Measurements from ENCODE around the gene DYNLL1. TPM values are rescaled to one million over a fixed set of nuclear protein-coding genes. Genes with fewer than 3 reads are reported as not detected.
A peak's percentile ranks its signal among the peaks of the same experiment; 100 is the strongest.
"Not testable (repeated sequence)": the region's sequence is repeated elsewhere in the genome, so short reads cannot be mapped to it uniquely, and the experiment has no call there.

The DYNLL1 gene
- total RNA-seq, 1 experiment from 2014 or later: 404 TPM

DNA sequence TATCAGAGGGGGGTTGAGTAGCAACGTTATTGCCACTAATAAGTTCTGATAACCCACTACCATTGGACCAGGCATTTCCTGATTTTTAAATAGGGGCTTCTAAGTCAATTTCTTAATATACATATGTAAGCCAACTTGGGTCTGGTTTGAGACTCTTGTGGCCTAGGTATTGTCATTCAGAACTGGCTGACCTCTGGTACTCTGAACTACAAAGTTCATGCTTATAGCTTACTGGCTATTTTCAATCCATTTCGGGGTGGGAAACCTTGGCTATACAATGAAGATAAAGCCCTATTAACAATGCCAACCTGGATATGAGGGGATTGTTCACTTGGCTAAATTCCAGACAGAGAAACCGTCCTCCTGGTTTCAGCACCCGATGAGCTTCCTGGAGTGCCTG, 8.7 kb downstream of the DYNLL1 start:
- DNase-seq (ENCODE audit: low read depth): no peak

DNA sequence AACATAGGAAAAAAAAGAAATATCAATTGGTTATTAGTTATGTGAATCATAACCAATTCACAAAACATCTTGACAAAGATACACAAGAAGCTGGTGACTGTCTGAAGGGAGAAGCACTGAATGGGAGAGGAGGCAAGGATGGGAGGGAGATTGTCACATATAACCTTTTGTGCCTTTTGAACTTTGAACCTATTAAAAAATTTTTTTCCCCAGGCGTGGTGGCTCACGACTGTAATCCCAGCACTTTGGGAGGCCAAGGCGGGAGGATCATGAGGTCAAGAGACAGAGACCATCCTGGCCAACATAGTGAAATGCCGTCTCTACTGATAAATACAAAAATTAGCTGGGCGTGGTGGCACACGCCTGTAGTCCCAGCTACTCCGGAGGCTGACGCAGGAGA, 12.6 kb downstream of the DYNLL1 start:
- no peak for DNase-seq (ENCODE audit: low read depth)

DNA sequence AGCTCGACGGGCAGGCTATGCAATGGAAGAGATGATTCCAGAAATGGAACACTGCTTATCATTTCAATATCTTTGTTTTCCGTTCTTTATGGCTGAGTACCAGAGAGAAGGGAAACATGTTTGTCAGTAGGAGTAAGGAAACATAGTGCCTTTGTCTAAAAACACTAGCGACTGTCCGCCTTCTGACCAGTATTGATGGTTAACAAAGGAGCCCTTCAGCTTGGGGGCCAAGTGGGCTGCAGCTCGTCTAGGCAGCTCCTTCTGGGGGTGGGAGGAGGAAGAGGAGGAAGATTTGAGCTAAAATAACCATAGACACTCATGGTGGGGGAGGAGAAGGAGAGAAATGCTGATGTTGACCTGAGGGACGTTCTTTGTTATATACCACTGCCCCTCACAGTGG, 18.1 kb downstream of the DYNLL1 start:
- no peak for DNase-seq (ENCODE audit: low read depth)

DNA sequence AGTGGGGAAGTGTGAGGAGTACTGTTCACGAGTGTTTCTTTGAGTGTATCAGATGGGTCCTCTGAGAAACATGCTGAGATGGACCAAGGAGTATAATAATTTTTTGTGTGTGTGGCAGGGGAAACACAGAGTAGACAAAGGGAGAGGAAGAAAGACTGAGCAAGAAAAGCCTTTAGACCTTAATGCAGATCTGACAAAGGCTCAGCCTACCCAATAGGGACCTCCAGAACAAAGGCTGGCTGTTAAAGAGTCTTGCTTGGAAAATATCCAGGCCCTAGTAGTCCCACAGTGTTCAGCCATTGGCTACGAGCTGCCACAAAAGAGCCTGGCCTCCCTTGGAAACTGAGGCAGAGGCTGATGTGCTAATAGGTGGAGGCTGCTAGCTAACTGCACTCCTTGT, 19.6 kb downstream of the DYNLL1 start:
- no peak for DNase-seq (ENCODE audit: low read depth)

DNA sequence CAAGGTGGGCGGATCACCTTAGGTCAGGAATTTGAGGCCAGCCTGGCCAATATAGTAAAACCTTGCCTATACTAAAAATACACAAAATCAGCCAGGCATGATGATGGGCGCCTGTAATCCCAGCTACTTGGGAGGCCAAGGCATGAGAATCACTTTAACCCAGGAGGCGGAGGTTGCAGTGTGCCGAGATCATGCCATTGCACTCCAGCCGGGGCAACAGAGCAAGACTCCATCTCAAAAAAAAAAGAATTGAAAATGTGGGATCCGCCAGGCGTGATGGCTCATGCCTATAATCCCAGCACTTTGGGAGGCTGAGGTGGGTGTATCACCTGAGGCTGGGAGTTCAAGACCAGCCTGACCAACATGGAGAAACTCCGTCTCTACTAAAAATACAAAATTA, 23.4 kb downstream of the DYNLL1 start:
- DNase-seq (ENCODE audit: low read depth): not testable (repeated sequence)

DNA sequence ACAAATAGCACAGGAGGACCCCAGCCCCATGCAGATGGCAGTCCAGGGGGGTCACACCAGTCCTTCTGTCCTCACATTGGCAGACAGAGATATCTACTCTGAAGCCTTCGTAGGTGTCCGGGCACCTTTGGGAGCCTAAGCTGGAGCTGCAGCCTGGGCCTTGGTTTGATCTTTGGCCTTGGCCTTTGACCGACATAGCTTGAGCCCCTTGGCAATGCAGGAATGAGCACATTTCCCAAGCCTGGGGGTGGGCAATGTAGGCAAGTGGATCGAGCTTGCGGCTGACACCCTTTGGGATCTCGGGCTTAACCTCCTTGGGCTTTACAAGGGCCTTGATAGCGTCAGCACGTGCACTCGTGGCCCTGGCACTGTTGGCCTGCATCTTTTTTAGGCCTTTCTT, 26.7 kb downstream of the DYNLL1 start:
- DNase-seq (ENCODE audit: low read depth): no peak

DNA sequence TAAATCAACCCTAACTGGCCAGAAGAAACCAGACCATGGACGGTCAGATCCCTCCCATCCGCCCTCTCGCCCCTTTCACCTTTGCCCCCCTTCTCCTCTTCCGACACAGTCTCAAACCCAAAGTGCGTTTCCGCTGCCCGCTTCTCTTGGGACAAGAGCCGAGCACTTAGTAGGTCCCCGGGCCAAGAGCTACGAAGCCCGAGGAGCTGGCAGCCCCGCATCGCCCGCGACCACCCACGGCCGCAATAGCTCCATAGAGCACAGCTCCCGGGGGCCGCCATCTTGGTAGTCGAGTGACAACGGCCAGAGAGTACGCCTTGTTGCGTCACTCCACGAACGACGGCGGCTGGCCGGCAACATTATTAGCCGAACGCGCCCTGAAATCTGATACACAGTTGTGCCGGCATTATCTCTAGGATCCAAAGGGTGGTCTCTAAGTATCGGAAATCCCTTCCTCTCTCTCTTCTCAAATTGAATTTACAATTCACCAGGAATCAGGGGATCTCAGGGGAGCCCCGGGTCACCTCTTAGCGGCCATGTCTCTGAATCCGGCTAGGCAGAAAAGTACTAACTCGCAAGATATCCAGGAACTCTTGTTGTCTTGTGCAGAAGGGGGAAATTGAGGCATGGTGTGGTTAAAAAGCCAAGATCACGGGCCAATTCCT, 33.1 kb downstream of the DYNLL1 start, which contains the start of gene COQ5:
Gene COQ5, minus strand, starts transcription at position 298 of the 665 bp plus-strand sequence. Its CDS starts 17 bp downstream, at position 281.
- DNase-seq (ENCODE audit: low read depth): peak; percentile 84

DNA sequence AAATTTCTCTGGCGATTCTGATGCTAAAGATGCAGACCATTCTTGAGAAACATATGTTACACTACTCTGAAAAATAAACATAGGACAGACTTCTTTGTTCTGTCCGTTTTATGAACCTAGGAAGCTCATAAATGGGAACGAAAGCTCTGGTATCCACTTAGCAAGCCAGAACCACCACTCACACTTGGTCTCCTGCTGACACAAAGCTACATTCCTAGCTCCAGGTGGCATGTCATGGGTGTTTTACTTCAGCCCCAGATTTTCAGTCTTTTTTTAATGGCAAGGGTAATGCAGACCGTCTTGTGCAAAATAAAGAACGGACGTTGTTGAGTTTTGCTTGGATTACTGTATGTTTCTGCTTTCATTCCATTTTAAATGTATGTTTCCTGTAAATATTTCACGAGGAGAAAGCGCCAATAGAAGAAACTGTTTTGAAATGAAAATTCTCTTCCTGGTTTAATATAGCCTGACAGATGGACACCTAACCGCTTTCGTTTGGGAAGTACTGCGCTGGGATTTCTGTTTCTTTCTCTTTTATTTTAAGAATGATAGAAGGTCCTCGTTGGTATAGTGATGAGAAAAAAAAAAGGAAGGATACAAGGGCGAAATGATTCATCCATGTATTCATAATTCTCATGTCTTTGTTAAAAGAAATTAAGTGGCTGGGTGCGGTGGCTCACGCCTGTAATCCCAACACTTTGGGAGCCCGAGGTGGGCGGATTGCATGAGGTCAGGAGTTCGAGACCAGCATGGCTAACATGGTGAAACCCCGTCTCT, 33.9 kb downstream of the DYNLL1 start:
- DNase-seq (ENCODE audit: low read depth): no peak

DNA sequence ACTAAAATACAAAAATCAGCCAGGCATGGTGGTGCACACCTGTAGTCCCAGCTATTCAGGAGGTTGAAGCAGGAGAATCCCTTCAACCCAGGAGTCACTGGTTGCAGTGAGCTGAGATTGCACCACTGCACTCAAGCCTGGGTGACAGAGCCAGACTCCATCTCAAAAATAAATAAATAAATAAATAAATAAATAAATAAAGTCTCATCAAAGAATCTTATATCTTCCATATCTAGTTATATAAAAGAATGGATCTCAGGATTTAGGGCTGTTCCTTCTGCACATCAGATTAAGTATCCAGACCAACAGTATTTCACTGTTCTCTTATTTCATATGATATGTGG, 34.5 kb downstream of the DYNLL1 start:
- not testable (repeated sequence) for DNase-seq (ENCODE audit: low read depth)

DNA sequence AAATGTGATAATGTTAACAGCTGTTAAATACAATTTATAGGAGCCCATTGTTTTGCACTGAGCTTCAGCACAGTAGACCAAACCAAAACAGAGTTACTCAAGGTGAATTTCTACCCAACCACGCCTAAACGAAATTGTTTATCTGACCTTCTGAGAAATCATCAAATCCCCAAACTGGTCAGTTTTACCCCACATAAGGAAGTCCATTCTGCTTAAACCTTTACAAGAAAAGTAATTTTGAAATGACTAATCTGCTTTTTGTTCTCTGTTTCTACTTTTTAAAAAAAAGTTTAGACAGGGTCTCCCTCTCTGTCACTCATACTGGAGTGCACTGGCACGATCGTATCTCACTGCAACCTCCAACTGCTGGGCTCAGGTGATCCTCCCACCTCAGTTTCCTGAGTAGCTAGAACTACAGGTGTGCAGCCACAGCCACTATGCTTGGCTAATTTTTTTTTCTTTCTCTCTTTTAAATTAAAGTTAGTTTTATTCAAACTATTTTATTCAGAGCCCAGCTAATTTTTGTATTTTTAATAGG, 36.9 kb downstream of the DYNLL1 start:
- DNase-seq (ENCODE audit: low read depth): no peak

DNA sequence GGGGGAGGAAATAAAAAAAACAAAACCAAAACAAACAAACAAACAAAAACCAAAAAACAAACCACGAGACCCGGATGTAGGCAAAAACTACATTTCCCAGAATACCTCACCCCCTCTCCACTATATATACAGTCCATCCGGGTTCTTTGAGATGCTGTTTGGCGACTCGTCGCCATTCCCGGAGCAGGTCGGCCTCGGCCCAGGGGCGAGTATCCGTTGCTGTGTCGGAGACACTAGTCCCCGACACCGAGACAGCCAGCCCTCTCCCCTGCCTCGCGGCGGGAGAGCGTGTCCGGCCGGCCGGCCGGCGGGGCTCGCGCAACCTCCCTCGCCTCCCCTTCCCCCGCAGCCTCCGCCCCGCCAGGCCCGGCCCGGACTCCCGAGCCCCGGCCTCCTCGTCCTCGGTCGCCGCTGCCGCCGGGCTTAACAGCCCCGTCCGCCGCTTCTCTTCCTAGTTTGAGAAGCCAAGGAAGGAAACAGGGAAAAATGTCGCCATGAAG, 38.3 kb downstream of the DYNLL1 start, which contains the start of gene RNF10:
Gene RNF10, plus strand, starts transcription at position 154 of the 500 bp plus-strand sequence. CDS start 456 bp downstream, outside the sequence.
- DNase-seq (ENCODE audit: low read depth): peak; percentile 90

DNA sequence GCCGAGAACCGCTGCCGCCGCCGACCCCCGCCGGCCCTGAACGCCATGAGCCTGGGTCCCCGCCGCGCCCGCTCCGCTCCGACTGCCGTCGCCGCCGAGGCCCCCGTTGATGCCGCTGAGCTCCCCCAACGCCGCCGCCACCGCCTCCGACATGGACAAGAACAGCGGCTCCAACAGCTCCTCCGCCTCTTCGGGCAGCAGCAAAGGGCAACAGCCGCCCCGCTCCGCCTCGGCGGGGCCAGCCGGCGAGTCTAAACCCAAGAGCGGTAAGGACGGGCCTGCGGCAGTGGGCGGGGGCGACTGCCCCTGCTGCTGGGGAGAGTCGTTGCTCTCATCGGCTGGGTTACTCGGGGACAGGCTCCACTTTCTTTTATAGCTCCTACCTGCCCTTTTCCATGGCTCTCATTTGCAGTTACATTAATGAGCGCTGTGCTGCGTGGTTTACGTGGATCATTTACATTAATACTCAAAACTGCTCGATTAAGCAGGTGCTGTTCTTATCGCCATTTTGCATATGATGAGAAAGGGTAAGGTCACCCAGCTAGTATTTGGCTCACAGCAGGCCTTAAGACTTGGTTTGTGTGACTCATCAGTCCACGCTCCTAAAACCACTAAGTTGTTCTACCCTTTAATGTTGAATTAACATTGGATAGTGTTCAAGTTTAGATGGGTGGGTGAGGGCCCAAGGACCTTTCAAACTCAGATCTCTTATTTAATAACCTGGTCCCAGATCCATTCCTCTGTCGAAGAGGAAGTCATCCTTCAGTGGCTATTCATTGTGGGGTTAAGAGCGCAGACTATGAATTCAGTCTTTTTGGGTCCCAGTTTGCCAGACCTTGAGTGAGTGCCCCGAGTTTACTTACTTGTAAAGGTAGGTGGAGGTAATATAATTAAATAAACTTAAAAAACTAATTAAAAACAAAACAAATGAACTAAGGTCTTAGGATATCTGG, 39.1 kb downstream of the DYNLL1 start:
- DNase-seq (ENCODE audit: low read depth): peak; percentile 82

DNA sequence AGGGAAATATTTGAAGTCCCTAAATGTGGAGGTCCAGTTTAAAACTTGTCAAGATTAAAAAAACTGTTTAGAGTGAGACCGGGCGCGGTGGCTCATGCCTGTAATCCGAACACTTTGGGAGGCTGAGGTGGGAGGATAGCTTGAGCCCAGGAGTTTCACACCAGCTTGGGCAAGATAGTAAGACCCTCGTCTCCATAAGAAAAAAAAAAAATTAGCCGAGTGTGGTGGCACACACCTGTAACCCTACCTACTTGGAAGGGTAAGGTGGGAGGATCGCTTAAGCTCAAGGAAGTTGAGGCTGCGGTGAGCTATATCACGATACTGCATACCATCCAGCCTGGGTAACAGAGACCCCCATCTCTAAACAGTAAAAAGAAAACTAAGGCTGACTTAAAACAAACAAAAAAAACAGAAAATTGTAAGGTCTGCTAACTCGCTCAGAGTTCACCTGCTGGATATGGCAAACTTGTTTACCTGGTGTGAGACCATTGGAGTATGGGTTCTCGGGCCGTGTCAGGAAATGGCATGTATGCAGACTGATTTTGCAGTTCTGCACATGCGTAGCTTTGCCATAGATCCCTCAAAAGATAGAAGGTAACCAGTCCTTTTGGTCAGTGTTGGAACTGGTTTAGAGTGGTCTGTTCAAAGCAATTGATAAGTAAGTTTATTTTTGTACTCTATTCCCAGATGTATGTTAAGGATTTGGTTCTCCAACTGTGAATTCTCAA, 40.3 kb downstream of the DYNLL1 start:
- no peak for DNase-seq (ENCODE audit: low read depth)

DNA sequence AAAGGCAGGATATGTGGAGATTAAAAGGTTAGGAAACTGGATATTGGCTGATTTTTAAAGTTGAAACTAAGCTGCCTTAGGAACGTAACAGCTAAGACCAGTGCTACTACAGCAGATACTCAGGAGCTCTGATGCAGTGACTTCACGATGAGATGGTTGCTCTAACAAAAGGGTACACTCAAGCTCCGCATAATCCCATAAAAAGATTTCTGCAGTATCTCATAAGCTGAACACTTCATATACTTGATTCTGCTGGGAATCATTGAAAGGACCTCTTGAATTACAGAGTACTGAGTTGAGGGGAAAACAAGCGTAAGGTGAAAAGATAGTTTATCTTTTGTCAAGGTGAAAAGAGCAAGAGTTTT, 41.9 kb downstream of the DYNLL1 start:
- no peak for DNase-seq (ENCODE audit: low read depth)

DNA sequence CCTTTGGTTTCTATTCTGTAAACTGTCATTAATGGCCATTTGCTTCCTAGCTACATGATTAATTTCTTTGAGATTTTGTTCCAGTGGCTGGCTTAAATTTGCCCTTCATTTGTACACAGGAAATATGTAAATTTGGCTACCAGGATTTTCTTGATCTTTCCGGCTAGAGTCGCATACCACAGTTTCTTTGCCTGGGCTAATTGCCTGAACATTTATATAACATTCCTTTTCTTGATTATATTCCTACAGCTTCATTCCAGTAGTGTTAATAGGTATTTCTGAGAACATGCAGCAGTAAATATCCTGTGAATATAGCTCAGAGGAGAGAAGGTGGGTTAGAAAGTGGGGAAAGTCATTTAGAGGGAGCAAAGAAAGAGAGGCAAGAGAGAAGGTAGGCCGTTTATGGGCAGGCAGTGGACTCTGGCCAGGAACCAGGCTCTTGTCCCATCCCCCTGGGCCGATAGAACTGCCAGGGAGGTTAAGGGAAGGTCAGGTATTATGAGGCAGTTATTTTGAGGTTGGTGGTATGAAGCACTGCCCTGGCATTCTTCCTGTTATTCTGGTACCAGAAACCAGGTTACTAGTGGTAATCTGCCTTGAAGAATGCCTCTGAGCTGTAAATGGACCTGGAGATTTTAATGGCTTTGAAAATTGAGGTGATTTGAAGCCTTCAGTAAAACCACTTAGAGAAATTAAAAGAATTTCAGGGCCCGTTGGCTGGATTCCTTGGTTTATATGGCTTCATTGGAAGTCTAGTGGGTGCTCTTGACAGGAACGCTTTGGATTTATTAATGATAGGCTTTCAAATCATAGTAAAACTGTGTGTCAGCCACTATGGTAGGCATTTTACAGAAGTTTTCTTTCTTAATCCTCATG, 42.6 kb downstream of the DYNLL1 start:
- DNase-seq (ENCODE audit: low read depth): peak; percentile 74

DNA sequence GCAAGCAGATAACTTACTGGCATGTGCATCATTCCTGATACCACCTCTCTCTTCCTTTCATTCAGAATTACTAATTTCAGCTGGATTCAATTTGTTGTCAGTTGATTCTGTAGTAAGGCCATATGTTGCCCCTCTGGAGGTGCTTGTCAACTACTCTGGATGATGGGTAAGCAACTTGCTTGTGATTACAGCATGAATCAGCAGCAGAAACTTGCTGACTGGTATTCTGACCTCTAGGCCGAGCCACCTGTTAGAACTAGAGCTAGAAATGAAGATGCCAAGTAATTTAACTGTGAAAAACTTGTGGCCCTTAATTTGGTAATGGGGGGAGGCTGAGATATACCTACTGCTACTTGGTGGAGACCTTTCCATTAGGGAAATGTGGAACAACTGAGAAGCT, 43.4 kb downstream of the DYNLL1 start:
- peak; percentile 88 for DNase-seq (ENCODE audit: low read depth)

DNA sequence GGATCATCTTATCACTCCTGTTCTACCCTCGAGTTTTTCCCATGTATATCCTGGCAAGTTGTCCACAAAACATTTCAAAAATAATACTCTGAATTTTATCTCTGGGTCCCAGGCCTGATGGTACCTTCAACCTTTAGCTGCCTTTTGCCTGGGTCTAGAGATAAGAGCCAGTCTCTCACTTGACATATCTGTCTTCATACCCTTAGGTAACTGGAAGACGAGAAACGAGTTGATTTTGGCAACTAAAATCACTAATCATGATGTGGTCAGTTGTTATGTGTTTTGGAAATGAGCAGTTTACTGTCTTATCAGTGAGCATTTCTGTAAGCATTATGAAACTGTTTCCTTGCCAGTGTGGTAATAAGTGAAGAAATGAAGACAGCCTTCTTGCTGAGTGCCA, 44.5 kb downstream of the DYNLL1 start:
- DNase-seq (ENCODE audit: low read depth): no peak

DNA sequence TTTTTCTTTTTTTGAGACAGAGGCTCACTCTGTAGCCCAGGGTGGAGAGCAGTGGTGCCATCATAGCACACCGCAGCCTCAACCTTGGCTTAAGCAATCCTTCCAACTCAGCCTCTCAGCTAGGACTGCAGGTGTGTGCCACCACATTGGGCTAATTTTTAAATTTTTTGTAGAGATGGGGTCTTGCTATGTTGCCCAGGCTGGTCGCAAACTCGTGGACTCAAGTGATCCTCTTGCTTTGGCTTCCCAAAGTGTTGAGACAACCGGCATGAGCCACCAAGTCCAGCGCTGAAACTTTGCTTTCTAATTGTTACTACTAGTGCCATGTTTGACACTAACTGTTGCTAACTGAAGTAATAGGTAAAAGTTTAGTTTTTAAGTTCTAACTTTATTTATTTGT, 46.3 kb downstream of the DYNLL1 start:
- DNase-seq (ENCODE audit: low read depth): no peak

DNA sequence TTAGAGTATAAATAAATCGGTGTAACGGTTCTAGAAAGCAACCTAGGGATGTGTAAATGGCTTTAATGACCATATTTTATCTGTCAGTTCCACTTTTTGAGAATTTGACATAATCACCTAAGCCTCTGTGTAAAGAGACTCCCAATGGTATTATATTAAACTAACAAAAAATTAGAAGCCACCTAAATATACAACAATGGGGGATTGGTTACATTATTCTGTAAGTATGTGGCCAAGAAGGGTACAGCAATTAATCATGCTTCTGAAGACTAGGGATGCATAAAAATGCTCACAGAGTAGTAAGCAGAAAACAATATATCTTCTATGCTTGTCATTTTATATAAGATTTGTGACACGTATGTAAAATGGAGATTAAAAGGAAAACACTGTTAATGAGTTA, 48.8 kb downstream of the DYNLL1 start:
- DNase-seq (ENCODE audit: low read depth): no peak

DNA sequence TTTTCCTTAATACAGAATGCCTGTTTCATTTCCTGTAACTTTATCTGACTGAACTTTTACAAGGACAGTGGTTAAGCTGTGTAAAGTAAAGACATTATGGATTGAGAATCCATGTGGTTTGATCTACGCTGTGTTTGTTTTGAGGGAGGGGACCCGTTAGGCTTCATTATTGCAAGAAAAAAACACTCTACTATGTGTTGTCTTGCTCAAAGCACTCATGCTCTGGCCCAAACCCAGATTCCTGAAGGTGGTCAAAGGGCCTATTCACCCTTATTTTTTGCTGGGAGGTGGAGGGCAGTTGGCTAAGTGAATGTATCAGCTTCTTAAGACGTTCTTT, 50.1 kb downstream of the DYNLL1 start:
- DNase-seq (ENCODE audit: low read depth): no peak

Data from LHCN-M2 (cell line).